Keratinocyte (primary cell): ENCODE results near the gene FRAT2. TPM values are rescaled to one million over a fixed set of nuclear protein-coding genes. Genes with fewer than 3 reads are reported as not detected.

Experiments used
- DNase-seq: peaks from one replicate; pipeline ENCODE4 v3.0.0-alpha.2; 2011; ENCODE audit warnings: low read depth, missing footprints, low spot score
- FAIRE-seq: peaks from 2 replicates; lab custom pipeline; 2011; peaks lifted over from hg19 to GRCh38; lab: Jason Lieb, UNC
- H2AFZ ChIP-seq: 2 replicates; pipeline ENCODE4 v1.6.0; 2012; ENCODE audit warnings: low read length, control low read depth, inconsistent platforms; ENCODE audit not compliant: control insufficient read depth
- H3K27ac ChIP-seq: 2 replicates; pipeline ENCODE4 v1.5.1; 2011; ENCODE audit warnings: low read length; ENCODE audit not compliant: control insufficient read depth, insufficient read depth
- H3K27me3 ChIP-seq: 3 replicates; pipeline ENCODE4 v1.6.0; 2011; ENCODE audit warnings: low read length; ENCODE audit not compliant: control insufficient read depth, insufficient read depth; ENCODE audit errors: extremely low read depth
- H3K36me3 ChIP-seq, 2 experiments: 2 replicates in 1 of 2; 3 replicates in 1 of 2; pipeline ENCODE4 v1.5.1; 2011; ENCODE audit warnings: low read length in 2 of 2, mild to moderate bottlenecking in 1 of 2; ENCODE audit not compliant: control insufficient read depth in 2 of 2, insufficient read depth in 2 of 2; ENCODE audit errors: extremely low read depth in 1 of 2
- H3K4me1 ChIP-seq: 3 replicates; pipeline ENCODE4 v1.5.1; 2011; ENCODE audit warnings: low read length; ENCODE audit not compliant: control insufficient read depth, insufficient read depth; ENCODE audit errors: extremely low read depth
- H3K4me2 ChIP-seq: 3 replicates; pipeline ENCODE4 v1.6.0; 2011; ENCODE audit warnings: low read depth, low read length; ENCODE audit not compliant: control insufficient read depth, insufficient read depth; ENCODE audit errors: extremely low read depth
- H3K4me3 ChIP-seq, 3 experiments: fragments of 200-600 bp in 1 of 3; sonication (generic) in 1 of 3; 2 replicates in 2 of 3; 3 replicates in 1 of 3; pipeline ENCODE4 v1.5.1; 2011 to 2016; ENCODE audit warnings: low read length in 3 of 3, mild to moderate bottlenecking in 3 of 3, control low read depth in 2 of 3, inconsistent platforms in 1 of 3, low read depth in 1 of 3, mixed read lengths in 1 of 3, mixed run types in 1 of 3, moderate library complexity in 1 of 3; ENCODE audit not compliant: control insufficient read depth in 2 of 3, insufficient read depth in 2 of 3; ENCODE audit errors: extremely low read depth in 1 of 3
- H3K79me2 ChIP-seq: 2 replicates; pipeline ENCODE4 v1.6.0; 2012; ENCODE audit warnings: low read length; ENCODE audit not compliant: control insufficient read depth, insufficient read depth
- H3K9ac ChIP-seq: 3 replicates; pipeline ENCODE4 v1.6.0; 2011; ENCODE audit warnings: low read length; ENCODE audit not compliant: control insufficient read depth, insufficient read depth; ENCODE audit errors: extremely low read depth
- H3K9me1 ChIP-seq: 3 replicates; pipeline ENCODE4 v1.6.0; 2011; ENCODE audit warnings: low read length; ENCODE audit not compliant: control insufficient read depth, insufficient read depth; ENCODE audit errors: extremely low read depth
- H3K9me3 ChIP-seq: 2 replicates; pipeline ENCODE4 v1.5.1; 2012; ENCODE audit warnings: low read depth, low read length; ENCODE audit not compliant: control insufficient read depth
- H4K20me1 ChIP-seq: 3 replicates; pipeline ENCODE4 v1.6.0; 2011; ENCODE audit warnings: low read length; ENCODE audit not compliant: control insufficient read depth, insufficient read depth; ENCODE audit errors: extremely low read depth
- EZH2 ChIP-seq: IDR thresholded peaks from one replicate; pipeline ENCODE4 v1.6.1; 2012; ENCODE audit warnings: inconsistent platforms, mild to moderate bottlenecking, low read length, moderate library complexity
- dilution Hi-C: fragments of 300-500 bp; cut with MboI; formaldehyde crosslinking; loops from one replicate; pipeline ENCODE4 v1.7.0; 2020; ENCODE audit warnings: low sequenced_read_pairs; ENCODE audit not compliant: extremely low pct_ligation_motif_present
- polyA plus RNA-seq, 5 experiments: library from polyadenylated mRNA; depleted of rRNA in 3 of 5; stranded (reverse) in 3 of 5; stranded (forward) in 1 of 5; unstranded in 1 of 5; fragments of >200 nt; gene quantifications; 1 replicate in 1 of 5; 2 replicates in 3 of 5; 3 replicates in 1 of 5; pipeline versions ENCODE4 v1.2.1 to v1.2.3, GENCODE V29; 2011 to 2012; ENCODE audit warnings: missing spikeins in 2 of 5, low read depth in 1 of 5, low replicate concordance in 1 of 5
- TF ChIP-seq, protein P1 (sequence below), 3 experiments: IDR thresholded peaks in 1 of 3; conservative IDR thresholded peaks in 1 of 3; optimal IDR thresholded peaks in 1 of 3; 2 replicates in 2 of 3; 3 replicates in 1 of 3; pipeline versions ENCODE3 to v1.5.1; 2011; ENCODE audit warnings: low read length in 3 of 3, mild to moderate bottlenecking in 3 of 3, moderate library complexity in 2 of 3, control low read depth in 1 of 3, inconsistent platforms in 1 of 3; ENCODE audit not compliant: insufficient read depth in 2 of 3; ENCODE audit errors: extremely low read depth in 1 of 3

Gene FRAT2
- polyA plus RNA-seq, 1 donor (not counting 4 experiments of a cell fraction or from before 2014, with no cell fraction given), result 5.5 TPM

- H2AFZ ChIP-seq, result peak overlapping the region; percentile 10
- dilution Hi-C loops, result no loop called here
- H3K4me1 ChIP-seq, result peaks cover 31% of the 10 kb centered on the region
- peak overlapping the region; percentile 95 for H3K27ac ChIP-seq
- TF ChIP-seq, protein P1, sequence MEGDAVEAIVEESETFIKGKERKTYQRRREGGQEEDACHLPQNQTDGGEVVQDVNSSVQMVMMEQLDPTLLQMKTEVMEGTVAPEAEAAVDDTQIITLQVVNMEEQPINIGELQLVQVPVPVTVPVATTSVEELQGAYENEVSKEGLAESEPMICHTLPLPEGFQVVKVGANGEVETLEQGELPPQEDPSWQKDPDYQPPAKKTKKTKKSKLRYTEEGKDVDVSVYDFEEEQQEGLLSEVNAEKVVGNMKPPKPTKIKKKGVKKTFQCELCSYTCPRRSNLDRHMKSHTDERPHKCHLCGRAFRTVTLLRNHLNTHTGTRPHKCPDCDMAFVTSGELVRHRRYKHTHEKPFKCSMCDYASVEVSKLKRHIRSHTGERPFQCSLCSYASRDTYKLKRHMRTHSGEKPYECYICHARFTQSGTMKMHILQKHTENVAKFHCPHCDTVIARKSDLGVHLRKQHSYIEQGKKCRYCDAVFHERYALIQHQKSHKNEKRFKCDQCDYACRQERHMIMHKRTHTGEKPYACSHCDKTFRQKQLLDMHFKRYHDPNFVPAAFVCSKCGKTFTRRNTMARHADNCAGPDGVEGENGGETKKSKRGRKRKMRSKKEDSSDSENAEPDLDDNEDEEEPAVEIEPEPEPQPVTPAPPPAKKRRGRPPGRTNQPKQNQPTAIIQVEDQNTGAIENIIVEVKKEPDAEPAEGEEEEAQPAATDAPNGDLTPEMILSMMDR (optimal IDR thresholded peaks at IDR 0.05 in 1 of 3, IDR thresholded peaks at IDR 0.05 in 1 of 3, conservative IDR thresholded peaks at IDR 0.05 in 1 of 3; ENCODE audit: extremely low read depth in 1 of 3, insufficient read depth in 2 of 3, low read length in 3 of 3), result no peak
- TF ChIP-seq EZH2, result no peak
- no peaks in the 10 kb centered on the region for H3K9me1 ChIP-seq
- no peak for DNase-seq
- H4K20me1 ChIP-seq, result no peaks in the 10 kb centered on the region
- H3K9ac ChIP-seq, result peak overlapping the region; percentile 96
- H3K79me2 ChIP-seq, result peaks cover 24% of the 10 kb centered on the region
- no peaks in the 10 kb centered on the region for H3K36me3 ChIP-seq
- H3K4me3 ChIP-seq, result peak overlapping the region; percentile 77 to 82 (median 81)
- no peaks in the 10 kb centered on the region for H3K9me3 ChIP-seq
- H3K4me2 ChIP-seq, result peak overlapping the region; percentile 93
- H3K27me3 ChIP-seq, result no peaks in the 10 kb centered on the region
- no peak for FAIRE-seq
These were observed 675 bp upstream of the FRAT2 start for GRCh38 chr10:97335188-97335619.

- no peaks in the 10 kb centered on the region for H3K36me3 ChIP-seq
- peak overlapping the region; percentile 55 for H2AFZ ChIP-seq
- DNase-seq, result no peak
- peak overlapping the region; percentile 96 for H3K9ac ChIP-seq
- H3K27ac ChIP-seq, result peak overlapping the region; percentile 95
- no peaks in the 10 kb centered on the region for H3K9me1 ChIP-seq
- H3K4me3 ChIP-seq, result peak overlapping the region; percentile 77 to 91 (median 82)
- peaks cover 31% of the 10 kb centered on the region for H3K4me1 ChIP-seq
- dilution Hi-C loops, result no loop called here
- no peak for FAIRE-seq
- H3K4me2 ChIP-seq, result peak overlapping the region; percentile 93
- no peaks in the 10 kb centered on the region for H4K20me1 ChIP-seq
- no peak for TF ChIP-seq EZH2
- peaks cover 24% of the 10 kb centered on the region for H3K79me2 ChIP-seq
- no peaks in the 10 kb centered on the region for H3K27me3 ChIP-seq
- H3K9me3 ChIP-seq, result no peaks in the 10 kb centered on the region
These were observed 744 bp downstream of the FRAT2 start for GRCh38 chr10:97333601-97334369.
